WTC11 (cell line): ENCODE data around the gene OR5AN1. TPM values are rescaled to one million over a fixed set of nuclear protein-coding genes. Genes with fewer than 3 reads are reported as not detected.

Experiments used
- ATAC-seq: fragments of 200-7000 bp; cut with Tn5 transposase; 2 replicates; pipeline ENCODE4 v1.10.0; 2021; ENCODE audit warnings: mild to moderate bottlenecking, moderate library complexity
- CTCF ChIA-PET: fragments of 300-600 bp; sonication (Branson Sonifier 250); formaldehyde crosslinking; loops from one replicate; lab custom pipeline; 2021; ENCODE audit warnings: antibody characterized with exemption; lab: Charles Lee
- POLR2A ChIA-PET: fragments of 350-600 bp; sonication (Branson Sonifier 250); formaldehyde crosslinking; loops from one replicate; lab custom pipeline; 2021; ENCODE audit warnings: antibody characterized with exemption; lab: Charles Lee
- DNase-seq: peaks from one replicate; pipeline ENCODE4 v3.0.0; 2021; ENCODE audit warnings: low spot score
- H3K27ac Mint-ChIP-seq: 2 replicates; pipeline ENCODE4 v1.8.0; 2021; ENCODE audit warnings: mixed read lengths
- H3K27me3 Mint-ChIP-seq: 2 replicates; pipeline ENCODE4 v1.8.0; 2021; ENCODE audit warnings: low read depth, mild to moderate bottlenecking, moderate library complexity, mixed read lengths
- H3K36me3 Mint-ChIP-seq: 2 replicates; pipeline ENCODE4 v1.8.0; 2021; ENCODE audit warnings: mixed read lengths
- H3K4me1 Mint-ChIP-seq: 2 replicates; pipeline ENCODE4 v1.8.0; 2022; ENCODE audit warnings: mixed read lengths
- H3K4me3 Mint-ChIP-seq: 2 replicates; pipeline ENCODE4 v1.8.0; 2021; ENCODE audit warnings: mild to moderate bottlenecking, moderate library complexity, mixed read lengths
- H3K9me3 Mint-ChIP-seq: 2 replicates; pipeline ENCODE4 v1.8.0; 2021; ENCODE audit warnings: mixed read lengths
- AFF4 ChIP-seq: sonication (generic); formaldehyde crosslinking; IDR thresholded peaks from 2 replicates; pipeline ENCODE4 v1.8.1; 2023; ENCODE audit warnings: mild to moderate bottlenecking, missing genetic modification reagents, borderline replicate concordance
- AR ChIP-seq: fragments of 250-450 bp; sonication (Bioruptor Pico); IDR thresholded peaks from 2 replicates; pipeline ENCODE4 v1.9.0; 2021; ENCODE audit warnings: mild to moderate bottlenecking
- CBFB ChIP-seq: sonication (generic); formaldehyde crosslinking; IDR thresholded peaks from 2 replicates; pipeline ENCODE4 v1.8.1; 2022; ENCODE audit warnings: mild to moderate bottlenecking, low read depth, missing genetic modification reagents
- FOXP4 ChIP-seq: sonication (generic); formaldehyde crosslinking; IDR thresholded peaks from 2 replicates; pipeline ENCODE4 v1.8.0; 2022; ENCODE audit warnings: mild to moderate bottlenecking, missing genetic modification reagents
- GABPB1 ChIP-seq: sonication (generic); formaldehyde crosslinking; IDR thresholded peaks from 2 replicates; pipeline ENCODE4 v1.8.1; 2023; ENCODE audit warnings: mild to moderate bottlenecking, missing genetic modification reagents
- GRHL2 ChIP-seq: fragments of 250-450 bp; sonication (Bioruptor Pico); IDR thresholded peaks from 2 replicates; pipeline ENCODE4 v1.8.0; 2022; ENCODE audit warnings: mild to moderate bottlenecking, moderate library complexity; ENCODE audit not compliant: insufficient replicate concordance, severe bottlenecking
- MAX ChIP-seq: sonication (generic); formaldehyde crosslinking; IDR thresholded peaks from 2 replicates; pipeline ENCODE4 v1.8.0; 2022; ENCODE audit warnings: mild to moderate bottlenecking, missing genetic modification reagents
- NFE2L1 ChIP-seq: sonication (generic); formaldehyde crosslinking; IDR thresholded peaks from 2 replicates; pipeline ENCODE4 v1.8.1; 2023; ENCODE audit warnings: missing genetic modification reagents
- NR1H2 ChIP-seq: sonication (generic); formaldehyde crosslinking; IDR thresholded peaks from 2 replicates; pipeline ENCODE4 v1.9.0; 2021; ENCODE audit warnings: mild to moderate bottlenecking, moderate library complexity, missing genetic modification reagents
- PREB ChIP-seq: sonication (generic); formaldehyde crosslinking; IDR thresholded peaks from 2 replicates; pipeline ENCODE4 v1.8.1; 2022; ENCODE audit warnings: mild to moderate bottlenecking, missing genetic modification reagents, moderate library complexity, borderline replicate concordance
- PRRX2 ChIP-seq: fragments of 250-450 bp; sonication (Bioruptor Pico); IDR thresholded peaks from 2 replicates; pipeline ENCODE4 v1.8.0; 2021; ENCODE audit warnings: mild to moderate bottlenecking
- SP1 ChIP-seq: sonication (generic); formaldehyde crosslinking; conservative IDR thresholded peaks from 2 replicates; pipeline ENCODE4 v1.8.1; 2022; ENCODE audit warnings: missing genetic modification reagents
- TEAD1 ChIP-seq: sonication (generic); formaldehyde crosslinking; IDR thresholded peaks from 2 replicates; pipeline ENCODE4 v1.8.0; 2022; ENCODE audit warnings: mild to moderate bottlenecking, missing genetic modification reagents
- TP53 ChIP-seq: sonication (generic); formaldehyde crosslinking; IDR thresholded peaks from 2 replicates; pipeline ENCODE4 v1.8.1; 2023; ENCODE audit warnings: mild to moderate bottlenecking, missing genetic modification reagents
- ZBTB21 ChIP-seq: sonication (generic); formaldehyde crosslinking; IDR thresholded peaks from 2 replicates; pipeline ENCODE4 v1.8.1; 2023; ENCODE audit warnings: mild to moderate bottlenecking, missing genetic modification reagents, borderline replicate concordance
- ZNF138 ChIP-seq: sonication (generic); formaldehyde crosslinking; conservative IDR thresholded peaks from 2 replicates; pipeline ENCODE4 v1.8.1; 2022; ENCODE audit warnings: mild to moderate bottlenecking, moderate library complexity, missing genetic modification reagents
- ZNF671 ChIP-seq: fragments of 250-450 bp; sonication (Bioruptor Pico); IDR thresholded peaks from 2 replicates; pipeline ENCODE4 v1.8.0; 2021; ENCODE audit warnings: mild to moderate bottlenecking
- total RNA-seq: library from RNA; stranded (reverse); gene quantifications from 3 replicates; pipeline ENCODE4 v1.2.3, GENCODE V29; 2021
- TF ChIP-seq, protein P1 (sequence below): sonication (generic); formaldehyde crosslinking; IDR thresholded peaks from 2 replicates; pipeline ENCODE4 v1.8.1; 2022; ENCODE audit warnings: missing genetic modification reagents, borderline replicate concordance
- TF ChIP-seq, protein P2 (sequence below): fragments of 250-450 bp; sonication (Bioruptor Pico); IDR thresholded peaks from 2 replicates; pipeline ENCODE4 v1.9.0; 2021; ENCODE audit warnings: mild to moderate bottlenecking, borderline replicate concordance

The OR5AN1 gene
- total RNA-seq, 1 experiment from 2014 or later: not detected

DNA sequence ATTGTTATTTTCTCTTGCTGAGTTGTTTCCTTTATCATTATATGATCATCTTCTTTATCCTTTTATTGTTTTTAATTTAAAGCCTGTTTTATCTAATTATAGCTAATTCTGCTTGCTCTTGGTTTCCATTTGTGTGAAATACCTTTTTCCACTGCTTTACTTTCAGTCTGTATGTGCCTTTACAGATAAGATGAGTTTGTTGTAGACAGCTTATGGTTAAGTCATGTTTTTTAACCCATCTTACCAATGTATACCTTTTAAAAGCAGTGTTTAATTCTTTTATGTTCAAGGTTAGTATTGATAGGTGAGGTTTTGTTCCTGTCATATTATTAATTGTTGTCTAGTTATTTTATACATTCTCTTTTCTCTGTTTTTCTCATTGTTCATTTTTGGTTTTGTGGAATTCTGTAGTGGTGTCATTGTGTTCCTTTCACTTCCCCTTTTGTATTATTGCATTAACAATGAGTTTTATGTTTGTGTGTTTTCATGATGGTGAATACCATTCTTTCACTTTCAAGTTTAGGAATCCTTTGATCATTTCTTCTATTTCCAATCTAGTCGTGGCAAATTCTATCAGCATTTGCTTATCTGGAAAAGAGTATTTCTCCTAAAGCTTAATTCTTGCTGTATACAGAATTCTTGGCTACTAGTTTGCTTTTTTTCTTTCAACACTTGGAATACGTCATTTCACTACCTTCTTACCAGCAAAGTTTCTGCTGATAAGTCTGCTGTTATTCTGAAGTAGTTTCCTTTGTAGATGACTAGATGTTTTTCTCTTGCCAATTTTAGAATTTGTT, 21.8 kb downstream of the OR5AN1 start:
- H3K4me3 Mint-ChIP-seq: no peak overlapping the region
- H3K27me3 Mint-ChIP-seq: peaks cover 11% of the 10 kb centered on the region; the same call in 1 of the 2 replicates
- peaks cover 10% of the 10 kb centered on the region for H3K4me1 Mint-ChIP-seq
- POLR2A ChIA-PET: no interaction called here
- TF ChIP-seq NFE2L1 (no peak), GABPB1 (CRISPR knock-in tag) (no peak), MAX (CRISPR knock-in tag) (no peak), NR1H2 (CRISPR knock-in tag) (no peak), TEAD1 (CRISPR knock-in tag) (no peak), ZNF671 (CRISPR knock-in tag) (no peak), PREB (CRISPR knock-in tag) (no peak), AFF4 (CRISPR knock-in tag) (no peak), ZNF138 (no peak), GRHL2 (CRISPR knock-in tag) (no peak), TP53 (no peak), PRRX2 (CRISPR knock-in tag) (no peak), SP1 (no peak)
- TF ChIP-seq, protein P1, sequence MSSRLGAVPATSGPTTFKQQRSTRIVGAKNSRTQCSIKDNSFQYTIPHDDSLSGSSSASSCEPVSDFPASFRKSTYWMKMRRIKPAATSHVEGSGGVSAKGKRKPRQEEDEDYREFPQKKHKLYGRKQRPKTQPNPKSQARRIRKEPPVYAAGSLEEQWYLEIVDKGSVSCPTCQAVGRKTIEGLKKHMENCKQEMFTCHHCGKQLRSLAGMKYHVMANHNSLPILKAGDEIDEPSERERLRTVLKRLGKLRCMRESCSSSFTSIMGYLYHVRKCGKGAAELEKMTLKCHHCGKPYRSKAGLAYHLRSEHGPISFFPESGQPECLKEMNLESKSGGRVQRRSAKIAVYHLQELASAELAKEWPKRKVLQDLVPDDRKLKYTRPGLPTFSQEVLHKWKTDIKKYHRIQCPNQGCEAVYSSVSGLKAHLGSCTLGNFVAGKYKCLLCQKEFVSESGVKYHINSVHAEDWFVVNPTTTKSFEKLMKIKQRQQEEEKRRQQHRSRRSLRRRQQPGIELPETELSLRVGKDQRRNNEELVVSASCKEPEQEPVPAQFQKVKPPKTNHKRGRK: no peak
- DNase-seq: no peak
- CTCF ChIA-PET: no interaction called here
- ATAC-seq: no peak
- H3K9me3 Mint-ChIP-seq: peaks cover 24% of the 10 kb centered on the region
- no peak overlapping the region for H3K27ac Mint-ChIP-seq
- no peaks in the 10 kb centered on the region for H3K36me3 Mint-ChIP-seq

- peaks cover 50% of the 10 kb centered on the region for H3K9me3 Mint-ChIP-seq
- ChIA-PET CTCF (no interaction called here), POLR2A (no interaction called here)
- no peak overlapping the region for H3K4me3 Mint-ChIP-seq
- no peak for ATAC-seq
- TF ChIP-seq PRRX2 (CRISPR knock-in tag): no peak
- no peak for TF ChIP-seq CBFB (CRISPR knock-in tag)
- no peak for TF ChIP-seq AR (CRISPR knock-in tag)
- no peak for TF ChIP-seq ZBTB21
- TF ChIP-seq TP53: no peak
- TF ChIP-seq FOXP4: no peak
- TF ChIP-seq, protein P2, sequence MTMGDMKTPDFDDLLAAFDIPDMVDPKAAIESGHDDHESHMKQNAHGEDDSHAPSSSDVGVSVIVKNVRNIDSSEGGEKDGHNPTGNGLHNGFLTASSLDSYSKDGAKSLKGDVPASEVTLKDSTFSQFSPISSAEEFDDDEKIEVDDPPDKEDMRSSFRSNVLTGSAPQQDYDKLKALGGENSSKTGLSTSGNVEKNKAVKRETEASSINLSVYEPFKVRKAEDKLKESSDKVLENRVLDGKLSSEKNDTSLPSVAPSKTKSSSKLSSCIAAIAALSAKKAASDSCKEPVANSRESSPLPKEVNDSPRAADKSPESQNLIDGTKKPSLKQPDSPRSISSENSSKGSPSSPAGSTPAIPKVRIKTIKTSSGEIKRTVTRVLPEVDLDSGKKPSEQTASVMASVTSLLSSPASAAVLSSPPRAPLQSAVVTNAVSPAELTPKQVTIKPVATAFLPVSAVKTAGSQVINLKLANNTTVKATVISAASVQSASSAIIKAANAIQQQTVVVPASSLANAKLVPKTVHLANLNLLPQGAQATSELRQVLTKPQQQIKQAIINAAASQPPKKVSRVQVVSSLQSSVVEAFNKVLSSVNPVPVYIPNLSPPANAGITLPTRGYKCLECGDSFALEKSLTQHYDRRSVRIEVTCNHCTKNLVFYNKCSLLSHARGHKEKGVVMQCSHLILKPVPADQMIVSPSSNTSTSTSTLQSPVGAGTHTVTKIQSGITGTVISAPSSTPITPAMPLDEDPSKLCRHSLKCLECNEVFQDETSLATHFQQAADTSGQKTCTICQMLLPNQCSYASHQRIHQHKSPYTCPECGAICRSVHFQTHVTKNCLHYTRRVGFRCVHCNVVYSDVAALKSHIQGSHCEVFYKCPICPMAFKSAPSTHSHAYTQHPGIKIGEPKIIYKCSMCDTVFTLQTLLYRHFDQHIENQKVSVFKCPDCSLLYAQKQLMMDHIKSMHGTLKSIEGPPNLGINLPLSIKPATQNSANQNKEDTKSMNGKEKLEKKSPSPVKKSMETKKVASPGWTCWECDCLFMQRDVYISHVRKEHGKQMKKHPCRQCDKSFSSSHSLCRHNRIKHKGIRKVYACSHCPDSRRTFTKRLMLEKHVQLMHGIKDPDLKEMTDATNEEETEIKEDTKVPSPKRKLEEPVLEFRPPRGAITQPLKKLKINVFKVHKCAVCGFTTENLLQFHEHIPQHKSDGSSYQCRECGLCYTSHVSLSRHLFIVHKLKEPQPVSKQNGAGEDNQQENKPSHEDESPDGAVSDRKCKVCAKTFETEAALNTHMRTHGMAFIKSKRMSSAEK (CRISPR knock-in tag): no peak
- DNase-seq: no peak
- peaks cover 7% of the 10 kb centered on the region for H3K27me3 Mint-ChIP-seq
- no peak overlapping the region for H3K27ac Mint-ChIP-seq
- no peaks in the 10 kb centered on the region for H3K4me1 Mint-ChIP-seq
- H3K36me3 Mint-ChIP-seq: peaks cover 2% of the 10 kb centered on the region
These were observed 35.5 kb downstream of the OR5AN1 start for GRCh38 chr11:59394186-59394585.
